AG09319 (cell line): ENCODE measurements around the gene FANCB.

Experiments used
- DNase-seq: peaks from one replicate; pipeline ENCODE4 v3.0.0-alpha.2; 2010; ENCODE audit warnings: low read depth; ENCODE audit errors: extremely low read depth
- TF ChIP-seq, protein P1 (sequence below): IDR thresholded peaks from 2 replicates; pipeline ENCODE4 v1.5.1; 2011; ENCODE audit warnings: low read depth, mild to moderate bottlenecking, inconsistent platforms, low read length, moderate library complexity

FANCB gene

DNA sequence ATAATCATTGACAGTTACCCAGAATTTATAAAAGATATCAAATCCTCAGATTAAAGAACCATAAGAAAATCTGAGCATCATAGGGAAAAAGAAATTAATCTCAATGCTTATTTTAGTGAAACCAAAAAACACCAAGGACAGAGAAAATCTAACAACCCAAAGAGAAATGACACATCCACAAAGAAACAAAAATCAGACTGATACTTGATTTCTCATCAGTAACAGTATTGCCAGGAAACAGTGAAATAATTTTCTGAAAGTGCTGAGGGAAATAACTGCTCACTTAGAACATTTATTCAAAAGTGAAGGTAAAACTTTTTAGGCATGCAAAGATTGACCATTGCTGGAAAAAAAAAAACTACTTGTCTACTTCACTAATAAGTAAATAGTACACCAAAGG lies 11.0 kb upstream of the FANCB start:
- TF ChIP-seq, protein P1, sequence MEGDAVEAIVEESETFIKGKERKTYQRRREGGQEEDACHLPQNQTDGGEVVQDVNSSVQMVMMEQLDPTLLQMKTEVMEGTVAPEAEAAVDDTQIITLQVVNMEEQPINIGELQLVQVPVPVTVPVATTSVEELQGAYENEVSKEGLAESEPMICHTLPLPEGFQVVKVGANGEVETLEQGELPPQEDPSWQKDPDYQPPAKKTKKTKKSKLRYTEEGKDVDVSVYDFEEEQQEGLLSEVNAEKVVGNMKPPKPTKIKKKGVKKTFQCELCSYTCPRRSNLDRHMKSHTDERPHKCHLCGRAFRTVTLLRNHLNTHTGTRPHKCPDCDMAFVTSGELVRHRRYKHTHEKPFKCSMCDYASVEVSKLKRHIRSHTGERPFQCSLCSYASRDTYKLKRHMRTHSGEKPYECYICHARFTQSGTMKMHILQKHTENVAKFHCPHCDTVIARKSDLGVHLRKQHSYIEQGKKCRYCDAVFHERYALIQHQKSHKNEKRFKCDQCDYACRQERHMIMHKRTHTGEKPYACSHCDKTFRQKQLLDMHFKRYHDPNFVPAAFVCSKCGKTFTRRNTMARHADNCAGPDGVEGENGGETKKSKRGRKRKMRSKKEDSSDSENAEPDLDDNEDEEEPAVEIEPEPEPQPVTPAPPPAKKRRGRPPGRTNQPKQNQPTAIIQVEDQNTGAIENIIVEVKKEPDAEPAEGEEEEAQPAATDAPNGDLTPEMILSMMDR, result no peak
- DNase-seq, result no peak

DNA sequence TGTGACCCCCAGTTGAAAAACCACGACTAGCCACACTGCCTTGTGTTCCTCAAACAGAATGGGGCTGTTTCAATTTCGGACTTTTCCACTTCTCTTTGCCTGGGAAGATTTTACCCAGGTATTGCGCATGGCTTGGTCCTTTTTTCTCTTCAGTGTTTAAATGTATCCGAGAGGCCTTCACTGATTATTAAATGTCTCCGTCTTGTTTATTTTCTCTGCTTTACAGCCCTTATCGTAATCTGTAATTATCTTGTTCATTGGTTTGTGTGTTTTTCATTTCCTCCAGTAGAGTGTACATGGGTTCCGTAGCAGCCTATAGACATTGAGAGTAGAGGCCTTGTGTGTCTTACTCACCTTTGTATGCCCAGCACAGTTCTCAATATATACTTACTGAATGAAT lies 2.8 kb upstream of the FANCB start:
- no peak for DNase-seq
- TF ChIP-seq, protein P1, result no peak

DNA sequence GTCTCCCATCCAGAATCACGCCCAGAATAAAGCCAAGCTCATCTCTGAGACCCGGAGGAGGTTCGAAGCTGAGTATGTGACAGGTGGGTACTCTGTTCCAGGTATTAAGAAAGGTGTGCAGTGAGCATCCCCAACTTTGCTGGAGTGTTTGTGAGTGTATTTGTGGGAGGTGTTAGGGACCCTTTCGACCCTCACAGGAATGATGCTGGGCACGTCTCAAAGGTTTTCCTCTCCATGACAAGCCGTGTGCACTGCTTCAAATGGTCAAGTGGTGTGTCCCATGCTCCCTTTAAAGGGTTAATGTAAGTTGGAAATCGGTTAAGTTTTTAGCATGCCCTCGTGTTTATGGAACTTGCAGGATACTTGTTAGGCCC lies 794 bp upstream of the FANCB start:
- TF ChIP-seq, protein P1, result no peak
- no peak for DNase-seq

DNA sequence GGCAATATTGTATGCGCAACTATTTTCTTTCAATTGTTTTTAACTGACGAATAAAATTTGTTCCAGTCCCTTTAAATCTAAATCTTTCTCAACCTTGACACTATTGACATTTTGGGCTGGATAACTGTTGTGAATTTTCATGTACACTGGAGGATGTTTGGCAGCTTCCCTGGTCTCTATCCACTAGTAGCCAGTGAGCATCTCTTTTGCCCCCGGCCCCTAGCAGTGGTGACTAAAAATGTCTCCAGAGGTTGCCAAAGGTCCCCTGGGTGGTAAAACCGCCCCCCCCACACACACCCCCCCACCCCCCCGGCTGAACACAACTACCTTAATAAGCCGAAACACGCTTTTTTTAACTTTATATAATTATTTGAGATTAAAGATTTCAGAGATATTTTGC lies 514 bp downstream of the FANCB start:
- TF ChIP-seq, protein P1, result no peak
- DNase-seq, result no peak

DNA sequence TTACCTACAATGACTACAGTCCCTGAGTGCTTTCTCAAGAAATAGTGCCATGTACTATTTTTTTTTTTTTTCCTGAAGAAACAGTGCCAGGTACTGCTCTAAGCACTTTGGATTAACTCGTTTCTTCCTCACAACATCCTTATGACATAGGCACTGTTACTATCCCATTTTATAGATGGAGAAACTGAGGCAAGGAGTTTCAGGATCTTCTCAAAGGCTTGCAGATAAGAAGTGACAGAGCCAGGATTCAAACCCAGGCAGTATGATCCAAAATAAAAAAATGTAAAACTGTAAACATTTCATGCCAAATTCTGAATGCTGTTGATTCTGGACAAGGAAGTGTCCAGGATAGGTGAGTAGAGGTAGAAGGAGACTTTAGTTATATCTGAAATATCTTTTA lies 1.1 kb downstream of the FANCB start:
- TF ChIP-seq, protein P1, result no peak
- no peak for DNase-seq

DNA sequence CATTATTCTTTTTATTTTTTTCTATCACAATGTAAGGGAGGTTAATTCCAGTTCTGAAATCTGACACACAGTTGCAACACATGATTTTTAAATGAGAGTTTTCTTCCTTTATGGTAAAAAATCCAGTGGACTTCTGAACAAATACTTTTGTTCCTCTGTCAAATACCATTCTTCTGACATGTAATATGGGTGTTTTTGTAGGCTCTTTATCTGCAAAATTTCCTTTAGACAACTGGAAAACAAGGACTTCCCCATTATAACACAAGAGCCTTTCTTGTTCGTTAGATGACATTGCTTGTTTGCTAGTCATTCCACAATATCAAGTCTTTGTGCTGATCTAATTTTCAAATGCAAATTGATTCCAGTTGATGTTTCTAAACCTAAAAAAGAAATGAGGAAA lies 7.7 kb downstream of the FANCB start:
- TF ChIP-seq, protein P1, result no peak
- no peak for DNase-seq

DNA sequence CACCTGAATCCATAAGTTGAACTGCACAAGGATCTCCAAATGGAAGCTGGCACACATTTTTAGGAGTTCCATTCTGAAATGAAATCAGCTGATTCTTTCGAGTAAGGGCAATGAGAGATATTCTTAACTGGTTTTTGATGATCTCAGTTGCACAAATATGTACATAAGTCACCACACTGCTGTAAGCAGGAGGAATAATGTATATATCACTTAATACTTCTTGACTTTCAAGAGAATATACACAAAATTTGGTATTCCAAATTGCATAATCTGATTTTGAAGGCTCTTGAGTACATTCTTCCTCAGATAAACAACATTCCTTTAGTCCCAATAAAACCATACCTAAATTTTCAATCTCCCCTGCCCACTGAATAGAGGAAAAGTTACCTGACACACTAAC lies 8.2 kb downstream of the FANCB start:
- no peak for DNase-seq
- TF ChIP-seq, protein P1, result no peak
